Tibial nerve (tissue), 4 donors: ENCODE measurements around the gene LYRM7. TPM values are rescaled to one million over a fixed set of nuclear protein-coding genes. Genes with fewer than 3 reads are reported as not detected.

Source experiments
- DNase-seq, 2 donors: peaks; one replicate each; pipeline ENCODE4 v3.0.0-alpha.2; 2019; ENCODE audit warnings: low spot score in 2 of 2
- H3K27ac ChIP-seq, 4 donors: fragments of 200-600 bp; sonication (generic) in 3 of 4; one replicate each; pipeline ENCODE4 v1.5.1; 2017 to 2019; ENCODE audit warnings: mild to moderate bottlenecking in 1 of 4
- H3K27me3 ChIP-seq, 2 donors: fragments of 200-600 bp; sonication (generic) in 1 of 2; one replicate each; pipeline versions ENCODE4 v1.5.1 to v1.6.0; 2017 to 2019
- H3K36me3 ChIP-seq, 3 donors: fragments of 200-600 bp; sonication (generic); one replicate each; pipeline ENCODE4 v1.5.1; 2018 to 2019
- H3K4me1 ChIP-seq, 4 donors: fragments of 200-600 bp; sonication (generic) in 3 of 4; one replicate each; pipeline ENCODE4 v1.5.1; 2017 to 2019
- H3K4me3 ChIP-seq, 4 donors: fragments of 200-600 bp; sonication (generic) in 3 of 4; one replicate each; pipeline ENCODE4 v1.5.1; 2017 to 2019; ENCODE audit warnings: mild to moderate bottlenecking in 1 of 4, moderate library complexity in 1 of 4
- H3K9me3 ChIP-seq, 4 donors: fragments of 200-600 bp; sonication (generic) in 3 of 4; one replicate each; pipeline ENCODE4 v1.5.1; 2017 to 2019
- EP300 ChIP-seq, 2 donors: sonication (generic); formaldehyde crosslinking; IDR thresholded peaks; one replicate each; pipeline ENCODE4 v1.6.1; 2017; ENCODE audit warnings: antibody characterized with exemption in 2 of 2, mild to moderate bottlenecking in 1 of 2
- POLR2A ChIP-seq, 2 donors: fragments of 450-650 bp; IDR thresholded peaks; one replicate each; pipeline ENCODE4 v1.6.1; 2017; ENCODE audit warnings: antibody characterized with exemption in 2 of 2, mild to moderate bottlenecking in 2 of 2, moderate library complexity in 2 of 2
- WGBS, 2 donors: methylation state at CpG; one replicate each; pipeline ENCODE4 v1.1.5; 2018; 5-methylcytosine and 5-hydroxymethylcytosine counted together
- total RNA-seq, 4 donors: library from RNA; depleted of rRNA; stranded (reverse); fragments of >200 nt; gene quantifications; one replicate each; pipeline ENCODE4 v1.1.0, GENCODE V29; 2016
- TF ChIP-seq, protein P1 (sequence below), 5 experiments: fragments of 200-600 bp in 3 of 5; fragments of 450-650 bp in 2 of 5; sonication (generic) in 3 of 5; IDR thresholded peaks; one replicate each; pipeline ENCODE4 v1.5.1; 2016 to 2019; ENCODE audit warnings: antibody characterized with exemption in 5 of 5, mild to moderate bottlenecking in 3 of 5, moderate library complexity in 2 of 5

LYRM7 gene
- total RNA-seq, 4 donors from 2014 or later = 6.3 to 10.1 (median 8.3) TPM

DNA sequence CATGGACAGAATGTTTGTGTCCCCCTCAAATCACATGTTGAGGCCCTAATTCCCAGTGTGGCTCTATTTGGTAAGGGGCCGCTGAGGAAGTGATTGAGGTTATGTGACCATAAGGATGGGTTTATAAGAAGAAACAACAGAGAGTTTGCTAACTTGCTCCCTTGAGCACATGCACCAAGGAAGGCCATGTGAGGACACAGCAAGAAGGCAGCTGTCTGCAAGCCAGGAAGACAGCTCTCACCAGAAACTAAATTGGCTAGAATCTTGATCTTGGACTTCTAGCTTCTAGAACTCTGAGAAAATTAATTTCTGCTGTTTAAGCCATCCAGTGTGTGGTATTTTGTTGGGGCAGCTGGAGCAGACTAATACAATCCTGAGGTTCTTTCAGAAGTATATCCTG lies 57.9 kb downstream of the LYRM7 start:
- Histone ChIP-seq H3K4me3 (no peak overlapping the region), H3K9me3 (no peaks in the 10 kb centered on the region), H3K4me1 (peaks cover 0 to 7% (median 2%) of the 10 kb centered on the region in 4 donors), H3K27ac (no peak overlapping the region), H3K27me3 (no peaks in the 10 kb centered on the region), H3K36me3 (no peaks in the 10 kb centered on the region)
- TF ChIP-seq EP300 (IDR thresholded peaks at IDR 0.05) (no peak), POLR2A (IDR thresholded peaks at IDR 0.05) (no peak)
- TF ChIP-seq, protein P1, sequence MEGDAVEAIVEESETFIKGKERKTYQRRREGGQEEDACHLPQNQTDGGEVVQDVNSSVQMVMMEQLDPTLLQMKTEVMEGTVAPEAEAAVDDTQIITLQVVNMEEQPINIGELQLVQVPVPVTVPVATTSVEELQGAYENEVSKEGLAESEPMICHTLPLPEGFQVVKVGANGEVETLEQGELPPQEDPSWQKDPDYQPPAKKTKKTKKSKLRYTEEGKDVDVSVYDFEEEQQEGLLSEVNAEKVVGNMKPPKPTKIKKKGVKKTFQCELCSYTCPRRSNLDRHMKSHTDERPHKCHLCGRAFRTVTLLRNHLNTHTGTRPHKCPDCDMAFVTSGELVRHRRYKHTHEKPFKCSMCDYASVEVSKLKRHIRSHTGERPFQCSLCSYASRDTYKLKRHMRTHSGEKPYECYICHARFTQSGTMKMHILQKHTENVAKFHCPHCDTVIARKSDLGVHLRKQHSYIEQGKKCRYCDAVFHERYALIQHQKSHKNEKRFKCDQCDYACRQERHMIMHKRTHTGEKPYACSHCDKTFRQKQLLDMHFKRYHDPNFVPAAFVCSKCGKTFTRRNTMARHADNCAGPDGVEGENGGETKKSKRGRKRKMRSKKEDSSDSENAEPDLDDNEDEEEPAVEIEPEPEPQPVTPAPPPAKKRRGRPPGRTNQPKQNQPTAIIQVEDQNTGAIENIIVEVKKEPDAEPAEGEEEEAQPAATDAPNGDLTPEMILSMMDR (IDR thresholded peaks at IDR 0.05) = no peak
- DNase-seq = no peak
- 68 to 89% methylated on average over 1 of the region's 1 CpG for WGBS, 2 donors

DNA sequence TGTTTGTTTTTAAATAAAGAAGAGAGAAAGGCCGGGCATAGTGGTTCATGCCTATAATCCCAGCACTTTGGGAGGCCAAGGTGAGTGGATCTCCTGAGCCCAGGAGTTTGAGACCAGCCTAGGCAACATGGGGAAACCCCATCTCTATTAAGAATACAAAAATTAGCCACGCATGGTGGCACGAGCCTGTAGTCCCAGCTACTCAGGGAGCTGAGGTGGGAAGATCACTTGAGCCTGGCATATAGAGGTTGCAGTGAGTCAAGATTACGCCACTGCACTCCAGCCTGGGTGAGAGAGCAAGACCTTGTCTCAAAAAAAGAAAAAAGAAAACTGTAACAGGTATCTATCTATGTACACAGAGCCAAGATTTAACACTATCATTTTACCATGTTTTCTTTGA lies 58.9 kb downstream of the LYRM7 start:
- Histone ChIP-seq H3K36me3 (no peaks in the 10 kb centered on the region), H3K27me3 (no peaks in the 10 kb centered on the region), H3K27ac (no peak overlapping the region), H3K9me3 (no peaks in the 10 kb centered on the region), H3K4me1 (peaks cover 0 to 3% (median 1%) of the 10 kb centered on the region in 4 donors), H3K4me3 (no peak overlapping the region)
- no peak for DNase-seq
- WGBS, 2 donors = 85 to 93% methylated on average over 4 of the region's 4 CpGs
- TF ChIP-seq, protein P1 (IDR thresholded peaks at IDR 0.05) = no peak
- TF ChIP-seq EP300 (IDR thresholded peaks at IDR 0.05) (no peak), POLR2A (IDR thresholded peaks at IDR 0.05) (no peak)

DNA sequence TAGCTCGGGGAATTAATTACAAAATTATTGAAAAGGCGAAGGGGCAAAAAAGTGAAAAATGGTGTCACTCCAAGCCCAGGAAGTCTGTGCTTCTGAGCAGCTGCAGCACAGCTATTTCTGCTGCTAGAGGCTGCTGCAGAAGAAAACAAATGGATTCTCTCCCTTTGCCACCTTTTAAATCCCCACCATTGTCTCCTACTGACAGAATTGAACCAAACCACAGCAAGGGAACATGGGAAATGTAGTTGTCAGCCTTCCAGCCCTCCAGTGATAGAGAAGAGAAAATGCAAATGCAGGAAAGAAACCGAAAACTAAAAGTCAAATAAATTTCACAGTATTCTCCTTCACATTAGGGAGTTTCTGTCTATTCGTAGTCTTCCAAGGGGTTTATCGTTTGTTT lies 59.7 kb downstream of the LYRM7 start:
- 81 to 84% methylated on average over 5 of the region's 5 CpGs for WGBS, 2 donors
- DNase-seq = no peak
- Histone ChIP-seq H3K9me3 (no peaks in the 10 kb centered on the region), H3K4me1 (peaks cover 0 to 3% (median 0%) of the 10 kb centered on the region in 4 donors), H3K36me3 (no peaks in the 10 kb centered on the region), H3K27ac (no peak overlapping the region), H3K27me3 (no peaks in the 10 kb centered on the region), H3K4me3 (no peak overlapping the region)
- TF ChIP-seq POLR2A (IDR thresholded peaks at IDR 0.05) (no peak), EP300 (IDR thresholded peaks at IDR 0.05) (no peak)
- TF ChIP-seq, protein P1 (IDR thresholded peaks at IDR 0.05) = no peak

DNA sequence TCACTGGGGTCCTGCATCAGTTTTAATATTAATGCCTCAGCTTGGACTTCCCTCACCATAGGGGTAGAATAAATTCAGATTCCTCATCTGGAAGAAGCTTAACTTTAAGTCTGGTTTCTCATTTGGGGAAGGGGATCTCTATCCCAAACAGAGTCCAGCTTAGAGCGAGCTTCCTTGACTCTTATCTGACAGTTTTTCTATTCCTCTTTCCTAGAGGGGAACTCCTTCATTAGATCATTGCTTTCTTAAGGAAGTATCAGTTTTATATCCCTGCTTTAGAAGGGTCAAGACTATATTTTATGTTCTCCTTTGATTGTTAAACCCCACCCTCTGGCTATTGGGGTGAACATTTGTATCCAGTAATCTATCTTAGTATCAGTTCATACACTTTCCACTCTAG lies 68.9 kb downstream of the LYRM7 start:
- no peaks in the 10 kb centered on the region for H3K9me3 ChIP-seq
- H3K36me3 ChIP-seq = no peaks in the 10 kb centered on the region
- H3K4me3 ChIP-seq = no peak overlapping the region
- DNase-seq = no peak
- TF ChIP-seq EP300 (IDR thresholded peaks at IDR 0.05) (no peak), POLR2A (IDR thresholded peaks at IDR 0.05) (no peak)
- TF ChIP-seq, protein P1 (IDR thresholded peaks at IDR 0.05) = no peak
- no peak overlapping the region for H3K27ac ChIP-seq
- H3K4me1 ChIP-seq = no peaks in the 10 kb centered on the region
- no peaks in the 10 kb centered on the region for H3K27me3 ChIP-seq
- 74 to 77% methylated on average over 1 of the region's 1 CpG for WGBS, 2 donors

DNA sequence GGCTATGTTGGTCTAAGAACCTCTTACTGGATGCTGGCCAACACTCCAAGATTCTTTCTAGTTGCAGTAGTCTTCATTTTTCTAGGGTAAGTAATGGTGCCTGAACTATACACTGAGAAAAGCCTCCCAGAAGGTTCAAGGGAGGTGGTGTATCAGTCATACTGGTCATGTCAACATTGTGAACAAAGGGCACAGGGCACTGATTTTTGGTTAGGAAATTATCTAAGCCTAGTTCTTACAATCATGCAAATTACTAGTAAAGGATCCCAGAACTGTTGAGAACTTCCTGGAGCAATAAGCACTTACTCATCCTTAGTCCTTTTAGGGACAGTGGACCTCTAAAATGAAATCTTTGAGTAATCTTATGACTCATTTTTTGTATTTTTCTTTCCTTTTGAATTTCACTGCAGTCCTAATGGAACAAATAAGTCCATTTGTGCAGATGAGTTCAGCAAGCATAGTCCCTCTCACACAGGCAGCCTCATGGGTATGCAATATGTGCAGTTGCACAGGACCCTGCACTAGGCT lies 72.0 kb downstream of the LYRM7 start:
- Histone ChIP-seq H3K27me3 (no peaks in the 10 kb centered on the region), H3K9me3 (peaks cover 0 to 14% (median 0%) of the 10 kb centered on the region in 4 donors), H3K27ac (no peak overlapping the region), H3K4me1 (no peaks in the 10 kb centered on the region), H3K4me3 (no peak overlapping the region), H3K36me3 (no peaks in the 10 kb centered on the region)
- TF ChIP-seq POLR2A (IDR thresholded peaks at IDR 0.05) (no peak), EP300 (IDR thresholded peaks at IDR 0.05) (no peak)
- TF ChIP-seq, protein P1 (IDR thresholded peaks at IDR 0.05) = no peak
- no peak for DNase-seq
